Liver (tissue), 9 donors: ENCODE data around the gene TBC1D7. TPM values are rescaled to one million over a fixed set of nuclear protein-coding genes. Genes with fewer than 3 reads are reported as not detected.

Experiments
- DNase-seq: peaks from one replicate; pipeline ENCODE4 v3.0.0-alpha.2; 2017; ENCODE audit warnings: low spot score
- H3K27ac ChIP-seq, 2 donors: one replicate each; pipeline ENCODE4 v1.7.0; 2013; ENCODE audit warnings: inconsistent platforms in 2 of 2, low read length in 2 of 2, control low read depth in 1 of 2, low read depth in 1 of 2, mild to moderate bottlenecking in 1 of 2
- H3K27me3 ChIP-seq, 4 donors: one replicate each; pipeline versions ENCODE4 v1.6.1 to v1.7.0; 2013; ENCODE audit warnings: low read length in 3 of 4, inconsistent platforms in 1 of 4, mild to moderate bottlenecking in 1 of 4, moderate library complexity in 1 of 4; ENCODE audit not compliant: control insufficient read depth in 4 of 4, insufficient read depth in 4 of 4
- H3K36me3 ChIP-seq, 4 donors: one replicate each; pipeline versions ENCODE4 v1.6.1 to v1.7.0; 2013; ENCODE audit warnings: low read length in 3 of 4, mild to moderate bottlenecking in 3 of 4, low read depth in 1 of 4, moderate library complexity in 1 of 4; ENCODE audit not compliant: control insufficient read depth in 4 of 4, insufficient read depth in 3 of 4
- H3K4me1 ChIP-seq, 4 donors: one replicate each; pipeline versions ENCODE4 v1.6.1 to v1.7.0; 2013; ENCODE audit warnings: low read length in 3 of 4, mild to moderate bottlenecking in 3 of 4, moderate library complexity in 1 of 4; ENCODE audit not compliant: control insufficient read depth in 4 of 4, insufficient read depth in 4 of 4
- H3K4me3 ChIP-seq, 3 donors: one replicate each; pipeline versions ENCODE4 v1.6.1 to v1.7.0; 2013; ENCODE audit warnings: low read length in 3 of 3, control low read depth in 1 of 3, low read depth in 1 of 3, mild to moderate bottlenecking in 1 of 3
- H3K9ac ChIP-seq, 2 donors: one replicate each; pipeline ENCODE4 v1.7.0; 2013; ENCODE audit warnings: low read length in 2 of 2, mild to moderate bottlenecking in 2 of 2, moderate library complexity in 2 of 2, control low read depth in 1 of 2, low read depth in 1 of 2
- H3K9me3 ChIP-seq, 4 donors: one replicate each; pipeline versions ENCODE4 v1.6.1 to v1.7.0; 2013; ENCODE audit warnings: low read length in 3 of 4; ENCODE audit not compliant: control insufficient read depth in 4 of 4
- EGR1 ChIP-seq, 2 donors: IDR thresholded peaks; 2 replicates each; pipeline ENCODE4 v1.6.1; 2016 to 2018; ENCODE audit warnings: antibody characterized with exemption in 2 of 2, low read depth in 2 of 2
- FOXA1 ChIP-seq: IDR thresholded peaks from 2 replicates; pipeline ENCODE4 v1.6.1; 2016; ENCODE audit warnings: antibody characterized with exemption
- FOXA2 ChIP-seq: IDR thresholded peaks from 2 replicates; pipeline ENCODE4 v1.6.1; 2016; ENCODE audit warnings: antibody characterized with exemption
- GABPA ChIP-seq, 2 donors: IDR thresholded peaks in 1 of 2; conservative IDR thresholded peaks in 1 of 2; 2 replicates each; pipeline ENCODE4 v1.6.1; 2016; ENCODE audit warnings: antibody characterized with exemption in 2 of 2, mild to moderate bottlenecking in 1 of 2, moderate library complexity in 1 of 2
- HNF4A ChIP-seq, 2 donors: conservative IDR thresholded peaks; 2 replicates each; pipeline ENCODE4 v1.6.1; 2016; ENCODE audit warnings: antibody characterized with exemption in 2 of 2, mild to moderate bottlenecking in 2 of 2
- HNF4G ChIP-seq: IDR thresholded peaks from 2 replicates; pipeline ENCODE4 v1.6.1; 2016; ENCODE audit warnings: antibody characterized with exemption
- JUND ChIP-seq, 2 donors: IDR thresholded peaks; 2 replicates each; pipeline ENCODE4 v1.6.1; 2016; ENCODE audit warnings: antibody characterized with exemption in 2 of 2
- MAX ChIP-seq: IDR thresholded peaks from 2 replicates; pipeline ENCODE4 v1.6.1; 2016; ENCODE audit warnings: antibody characterized with exemption
- NR2F2 ChIP-seq: IDR thresholded peaks from 2 replicates; pipeline ENCODE4 v1.6.1; 2016; ENCODE audit warnings: antibody characterized with exemption
- REST ChIP-seq: IDR thresholded peaks from 2 replicates; pipeline ENCODE4 v1.6.1; 2016; ENCODE audit warnings: antibody characterized with exemption, mild to moderate bottlenecking
- RXRA ChIP-seq, 2 donors: IDR thresholded peaks; 2 replicates each; pipeline ENCODE4 v1.6.1; 2017 to 2018; ENCODE audit warnings: antibody characterized with exemption in 2 of 2, mild to moderate bottlenecking in 1 of 2
- SP1 ChIP-seq: IDR thresholded peaks from 2 replicates; pipeline ENCODE4 v1.6.1; 2018; ENCODE audit warnings: antibody characterized with exemption, mild to moderate bottlenecking
- TAF1 ChIP-seq: conservative IDR thresholded peaks from 2 replicates; pipeline ENCODE4 v1.6.1; 2016; ENCODE audit warnings: antibody characterized with exemption, mild to moderate bottlenecking
- YY1 ChIP-seq: IDR thresholded peaks from 2 replicates; pipeline ENCODE4 v1.6.1; 2016; ENCODE audit warnings: antibody characterized with exemption, mild to moderate bottlenecking
- WGBS: extraction: QIAGEN DNeasy Blood & Tissue Kit; methylation state at CpG from one replicate; pipeline ENCODE4 v1.1.7; 2013; 5-methylcytosine and 5-hydroxymethylcytosine counted together
- polyA plus RNA-seq, 2 donors: library from polyadenylated mRNA; stranded (reverse) in 1 of 2; unstranded in 1 of 2; fragments of 200-250 nt in 1 of 2; fragments of >200 nt in 1 of 2; fragmentation: Nextera tagmentation in 1 of 2; extraction: Ambion mirVana in 1 of 2; gene quantifications; one replicate each; pipeline versions ENCODE4 v1.2.1 to v1.2.3, GENCODE V29; 2013 to 2015
- total RNA-seq, 2 donors: library from RNA; depleted of rRNA; stranded (reverse); fragments of >200 nt; gene quantifications; one replicate each; pipeline ENCODE4 v1.2.3, GENCODE V29; 2014
- TF ChIP-seq, protein P1 (sequence below): IDR thresholded peaks from 2 replicates; pipeline ENCODE4 v1.6.1; 2016; ENCODE audit warnings: antibody characterized with exemption
- TF ChIP-seq, protein P2 (sequence below): IDR thresholded peaks from 2 replicates; pipeline ENCODE4 v1.6.1; 2016; ENCODE audit warnings: antibody characterized with exemption
- TF ChIP-seq, protein P3 (sequence below): fragments of 150-350 bp; IDR thresholded peaks from 2 replicates; pipeline ENCODE4 v1.5.1; 2017; ENCODE audit warnings: improper control_type of control experiment, low read depth, low read length; ENCODE audit not compliant: missing input control
- donor health status: healthy.
- donor health status: healthy.
- donor health status: healthy.
- donor health status: healthy.
- donor health status: healthy.

The TBC1D7 gene
- total and polyA plus RNA-seq, 4 donors, result 9.6 to 18.8 (median 10.6) TPM

DNA sequence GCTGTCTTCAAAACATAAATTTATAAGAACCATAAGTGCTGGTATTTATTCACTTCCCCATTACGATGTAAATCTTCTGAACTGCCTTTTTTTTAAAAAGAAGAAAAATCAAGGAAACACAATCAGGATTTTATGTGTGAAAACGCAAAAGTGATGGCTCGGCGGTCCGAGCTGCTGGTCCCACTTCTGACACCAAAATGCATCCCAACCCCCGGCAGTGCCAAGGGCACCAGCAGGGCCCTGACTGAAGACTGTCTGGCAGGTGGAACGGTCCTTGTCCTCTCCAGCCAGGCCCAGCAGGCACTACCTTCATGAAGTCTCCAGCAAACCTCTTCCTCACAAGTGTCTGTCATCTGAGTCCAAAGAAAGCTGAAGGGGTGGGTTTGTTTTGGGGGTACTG is 41.2 kb downstream of the TBC1D7 start:
- TF ChIP-seq FOXA2 (no peak), TAF1 (no peak), NR2F2 (no peak), HNF4G (no peak), REST (no peak), SP1 (no peak)
- TF ChIP-seq, protein P1, sequence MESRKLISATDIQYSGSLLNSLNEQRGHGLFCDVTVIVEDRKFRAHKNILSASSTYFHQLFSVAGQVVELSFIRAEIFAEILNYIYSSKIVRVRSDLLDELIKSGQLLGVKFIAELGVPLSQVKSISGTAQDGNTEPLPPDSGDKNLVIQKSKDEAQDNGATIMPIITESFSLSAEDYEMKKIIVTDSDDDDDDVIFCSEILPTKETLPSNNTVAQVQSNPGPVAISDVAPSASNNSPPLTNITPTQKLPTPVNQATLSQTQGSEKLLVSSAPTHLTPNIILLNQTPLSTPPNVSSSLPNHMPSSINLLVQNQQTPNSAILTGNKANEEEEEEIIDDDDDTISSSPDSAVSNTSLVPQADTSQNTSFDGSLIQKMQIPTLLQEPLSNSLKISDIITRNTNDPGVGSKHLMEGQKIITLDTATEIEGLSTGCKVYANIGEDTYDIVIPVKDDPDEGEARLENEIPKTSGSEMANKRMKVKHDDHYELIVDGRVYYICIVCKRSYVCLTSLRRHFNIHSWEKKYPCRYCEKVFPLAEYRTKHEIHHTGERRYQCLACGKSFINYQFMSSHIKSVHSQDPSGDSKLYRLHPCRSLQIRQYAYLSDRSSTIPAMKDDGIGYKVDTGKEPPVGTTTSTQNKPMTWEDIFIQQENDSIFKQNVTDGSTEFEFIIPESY, result no peak
- TF ChIP-seq, protein P2, sequence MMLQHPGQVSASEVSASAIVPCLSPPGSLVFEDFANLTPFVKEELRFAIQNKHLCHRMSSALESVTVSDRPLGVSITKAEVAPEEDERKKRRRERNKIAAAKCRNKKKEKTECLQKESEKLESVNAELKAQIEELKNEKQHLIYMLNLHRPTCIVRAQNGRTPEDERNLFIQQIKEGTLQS, result no peak
- TF ChIP-seq, protein P3, sequence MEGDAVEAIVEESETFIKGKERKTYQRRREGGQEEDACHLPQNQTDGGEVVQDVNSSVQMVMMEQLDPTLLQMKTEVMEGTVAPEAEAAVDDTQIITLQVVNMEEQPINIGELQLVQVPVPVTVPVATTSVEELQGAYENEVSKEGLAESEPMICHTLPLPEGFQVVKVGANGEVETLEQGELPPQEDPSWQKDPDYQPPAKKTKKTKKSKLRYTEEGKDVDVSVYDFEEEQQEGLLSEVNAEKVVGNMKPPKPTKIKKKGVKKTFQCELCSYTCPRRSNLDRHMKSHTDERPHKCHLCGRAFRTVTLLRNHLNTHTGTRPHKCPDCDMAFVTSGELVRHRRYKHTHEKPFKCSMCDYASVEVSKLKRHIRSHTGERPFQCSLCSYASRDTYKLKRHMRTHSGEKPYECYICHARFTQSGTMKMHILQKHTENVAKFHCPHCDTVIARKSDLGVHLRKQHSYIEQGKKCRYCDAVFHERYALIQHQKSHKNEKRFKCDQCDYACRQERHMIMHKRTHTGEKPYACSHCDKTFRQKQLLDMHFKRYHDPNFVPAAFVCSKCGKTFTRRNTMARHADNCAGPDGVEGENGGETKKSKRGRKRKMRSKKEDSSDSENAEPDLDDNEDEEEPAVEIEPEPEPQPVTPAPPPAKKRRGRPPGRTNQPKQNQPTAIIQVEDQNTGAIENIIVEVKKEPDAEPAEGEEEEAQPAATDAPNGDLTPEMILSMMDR, result no peak
- peaks cover 2 to 7% (median 4%) of the 10 kb centered on the region in 4 donors for H3K4me1 ChIP-seq
- no peak overlapping the region for H3K27ac ChIP-seq
- no peak overlapping the region for H3K9ac ChIP-seq
- no peaks in the 10 kb centered on the region for H3K27me3 ChIP-seq
- H3K4me3 ChIP-seq, result no peak overlapping the region
- 97% methylated on average over 7 of the region's 7 CpGs for WGBS
- H3K36me3 ChIP-seq, result peaks cover 0 to 2% (median 0%) of the 10 kb centered on the region in 4 donors
- DNase-seq, result no peak
- peaks cover 0 to 11% (median 4%) of the 10 kb centered on the region in 4 donors for H3K9me3 ChIP-seq

DNA sequence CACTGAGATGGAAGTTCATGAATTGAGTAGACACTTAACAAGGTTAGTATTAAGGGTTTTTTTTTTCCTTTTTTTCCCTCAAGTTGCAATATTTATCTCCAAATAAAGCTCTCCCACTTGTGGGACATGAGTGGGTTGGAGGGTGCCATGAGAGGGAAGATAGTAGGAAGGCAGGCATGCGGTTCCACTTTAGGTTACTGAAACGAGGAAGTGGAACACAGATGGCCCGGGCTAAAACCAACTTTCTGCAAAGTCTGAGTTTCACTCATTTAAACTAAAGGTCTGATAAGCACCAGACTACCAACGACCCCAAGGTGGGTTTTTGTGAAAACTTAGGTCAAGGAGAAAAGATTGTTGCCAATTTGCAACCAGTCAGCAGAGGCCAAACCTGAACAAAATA is 42.2 kb downstream of the TBC1D7 start:
- 85% methylated on average over 4 of the region's 4 CpGs for WGBS
- TF ChIP-seq YY1, result no peak
- no peak for TF ChIP-seq EGR1 (IDR thresholded peaks at IDR 0.05; ENCODE audit: low read depth in 2 of 2)
- no peak for TF ChIP-seq FOXA1
- TF ChIP-seq, protein P2, result no peak
- no peak for TF ChIP-seq FOXA2
- TF ChIP-seq TAF1, result no peak
- TF ChIP-seq HNF4A (conservative IDR thresholded peaks at IDR 0.05), result no peak
- no peak for TF ChIP-seq JUND (IDR thresholded peaks at IDR 0.05)
- TF ChIP-seq MAX, result no peak
- no peak for TF ChIP-seq RXRA (IDR thresholded peaks at IDR 0.05)
- TF ChIP-seq, protein P1, result no peak
- TF ChIP-seq GABPA (IDR thresholded peaks at IDR 0.05 in 1 of 2, conservative IDR thresholded peaks at IDR 0.05 in 1 of 2), result no peak
- TF ChIP-seq, protein P3, result no peak

More for the DNA sequence above, 42.2 kb downstream of the TBC1D7 start:
- Histone ChIP-seq H3K27ac (no peak overlapping the region), H3K27me3 (no peaks in the 10 kb centered on the region), H3K36me3 (peaks cover 0 to 1% (median 0%) of the 10 kb centered on the region in 4 donors), H3K4me3 (no peak overlapping the region), H3K4me1 (peaks cover 2 to 7% (median 4%) of the 10 kb centered on the region in 4 donors), H3K9me3 (peaks cover 0 to 11% (median 4%) of the 10 kb centered on the region in 4 donors), H3K9ac (no peak overlapping the region)
- DNase-seq, result no peak
